ENCODE data around the gene PRIMA1.

Gene PRIMA1

DNA sequence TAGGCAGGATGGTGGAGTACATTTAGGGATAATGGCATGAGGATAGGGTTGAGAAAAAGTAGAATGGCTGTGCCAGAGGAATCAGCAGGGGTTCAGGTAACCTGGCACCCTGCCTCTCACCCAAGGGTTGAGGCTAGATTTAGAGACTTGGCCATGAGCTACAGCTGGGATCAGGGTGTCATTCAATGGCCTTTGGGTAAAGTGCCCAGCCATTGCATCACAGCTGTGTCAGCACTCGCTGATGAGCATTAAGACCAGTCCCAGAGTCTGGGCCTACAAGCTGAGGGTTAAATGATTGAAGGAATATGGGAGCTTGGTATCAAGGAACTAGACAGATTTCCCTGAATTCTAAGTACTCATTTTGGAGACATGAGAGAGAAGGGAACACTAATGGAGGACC lies 113.9 kb downstream of the PRIMA1 start:
- no peak for DNase-seq (ENCODE audit: low read depth)

DNA sequence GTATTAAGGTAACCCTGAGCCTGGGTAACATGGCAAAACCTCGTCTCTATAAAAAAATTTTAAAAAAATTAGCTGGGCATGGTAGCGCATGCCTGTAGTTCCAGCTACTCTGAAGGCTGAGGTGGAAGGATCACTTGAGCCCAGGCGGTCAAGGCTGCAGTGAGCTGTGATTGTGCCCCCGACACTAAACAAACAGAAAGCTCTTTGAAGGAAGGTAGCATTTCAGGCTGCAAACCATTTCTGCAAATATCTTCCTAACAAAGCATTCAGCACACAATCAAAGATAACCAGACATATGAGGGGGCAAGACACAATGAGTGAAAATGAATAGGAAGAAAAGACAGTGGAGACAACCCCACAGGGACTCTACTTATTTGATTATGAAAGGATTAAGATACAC lies 118.7 kb downstream of the PRIMA1 start:
- DNase-seq (ENCODE audit: low read depth) = no peak

Measured in EH (cell line).